Measurements from ENCODE around the gene CYP2U1. TPM values are rescaled to one million over a fixed set of nuclear protein-coding genes. Genes with fewer than 3 reads are reported as not detected.
"Not testable (repeated sequence)": the region's sequence is repeated elsewhere in the genome, so short reads cannot be mapped to it uniquely, and the experiment has no call there.

The CYP2U1 gene
- total RNA-seq, 1 experiment from 2014 or later: 1.1 TPM

DNA sequence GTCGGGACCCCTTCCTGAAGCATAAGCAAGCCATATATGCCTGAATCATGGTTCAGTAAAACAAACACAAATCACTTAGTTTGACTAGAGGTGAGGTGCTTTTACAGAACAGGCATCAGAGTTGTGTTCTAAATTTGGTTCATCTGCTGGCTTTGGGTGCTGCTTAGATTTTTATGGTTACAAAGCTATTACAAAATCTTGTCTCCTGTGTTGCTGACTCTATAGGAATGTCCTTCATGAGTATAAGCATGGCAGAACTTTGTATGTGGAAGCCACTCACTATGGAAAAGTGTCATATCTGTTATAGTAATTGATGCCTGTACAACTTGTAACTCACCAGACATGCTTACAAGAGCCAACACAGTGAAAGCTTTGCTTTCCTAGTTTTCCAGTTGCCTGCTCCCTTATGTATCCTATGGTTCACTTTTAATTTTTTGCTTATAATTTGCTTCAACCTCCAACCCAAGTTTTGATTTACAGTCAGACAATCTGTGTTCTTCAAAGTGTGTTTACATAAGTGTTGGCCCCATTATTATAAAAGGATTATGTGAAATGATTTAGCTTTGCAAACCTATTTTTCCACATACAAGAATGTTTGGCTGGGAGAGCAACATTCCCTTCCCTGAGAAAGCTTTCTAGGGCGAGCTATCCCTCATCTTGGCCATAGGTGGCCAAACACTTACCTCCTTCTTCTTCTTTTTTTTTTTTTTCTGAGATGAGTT, 30.0 kb upstream of the CYP2U1 start:
- BruUV-seq (replicated peaks): no TSS peak
- Histone ChIP-seq H2AFZ (no peak overlapping the region), H4K20me1 (ENCODE audit: insufficient read depth) (no peaks in the 10 kb centered on the region), H3K4me1 (replicated peaks; ENCODE audit: insufficient read depth) (peaks cover 16% of the 10 kb centered on the region), H3K4me3 (no peak overlapping the region), H3K9me2 (ENCODE audit: insufficient read depth) (no peaks in the 10 kb centered on the region), H3K27me3 (ENCODE audit: insufficient read depth, low read depth) (no peaks in the 10 kb centered on the region), H3K27ac (no peak overlapping the region), H3K9me3 (ENCODE audit: insufficient read depth, low read depth) (no peaks in the 10 kb centered on the region), H3F3A (ENCODE audit: insufficient read depth, low read depth) (peaks cover 9% of the 10 kb centered on the region; the same call in 1 of the 2 replicates), H3K36me3 (ENCODE audit: low read depth) (no peaks in the 10 kb centered on the region; the same call in 1 of the 2 replicates), H3K4me2 (no peak overlapping the region), H3K79me2 (ENCODE audit: low read depth) (0 out of 2 replicates have a peak, but pooled peaks cover 2% of the 10 kb centered on the region)
- ChIA-PET POLR2A (ENCODE audit: unreplicated experiment) (no interaction called here), CTCF (no interaction called here)
- no peak for DNase-seq
- TF ChIP-seq, protein P1, sequence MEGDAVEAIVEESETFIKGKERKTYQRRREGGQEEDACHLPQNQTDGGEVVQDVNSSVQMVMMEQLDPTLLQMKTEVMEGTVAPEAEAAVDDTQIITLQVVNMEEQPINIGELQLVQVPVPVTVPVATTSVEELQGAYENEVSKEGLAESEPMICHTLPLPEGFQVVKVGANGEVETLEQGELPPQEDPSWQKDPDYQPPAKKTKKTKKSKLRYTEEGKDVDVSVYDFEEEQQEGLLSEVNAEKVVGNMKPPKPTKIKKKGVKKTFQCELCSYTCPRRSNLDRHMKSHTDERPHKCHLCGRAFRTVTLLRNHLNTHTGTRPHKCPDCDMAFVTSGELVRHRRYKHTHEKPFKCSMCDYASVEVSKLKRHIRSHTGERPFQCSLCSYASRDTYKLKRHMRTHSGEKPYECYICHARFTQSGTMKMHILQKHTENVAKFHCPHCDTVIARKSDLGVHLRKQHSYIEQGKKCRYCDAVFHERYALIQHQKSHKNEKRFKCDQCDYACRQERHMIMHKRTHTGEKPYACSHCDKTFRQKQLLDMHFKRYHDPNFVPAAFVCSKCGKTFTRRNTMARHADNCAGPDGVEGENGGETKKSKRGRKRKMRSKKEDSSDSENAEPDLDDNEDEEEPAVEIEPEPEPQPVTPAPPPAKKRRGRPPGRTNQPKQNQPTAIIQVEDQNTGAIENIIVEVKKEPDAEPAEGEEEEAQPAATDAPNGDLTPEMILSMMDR (conservative IDR thresholded peaks at IDR 0.05): no peak
- no peak for TF ChIP-seq EZH2 (IDR thresholded peaks at IDR 0.05; ENCODE audit: low read depth)
- intact Hi-C loops (cut with micrococcal nuclease; ENCODE audit: unreplicated experiment): no loop called here

DNA sequence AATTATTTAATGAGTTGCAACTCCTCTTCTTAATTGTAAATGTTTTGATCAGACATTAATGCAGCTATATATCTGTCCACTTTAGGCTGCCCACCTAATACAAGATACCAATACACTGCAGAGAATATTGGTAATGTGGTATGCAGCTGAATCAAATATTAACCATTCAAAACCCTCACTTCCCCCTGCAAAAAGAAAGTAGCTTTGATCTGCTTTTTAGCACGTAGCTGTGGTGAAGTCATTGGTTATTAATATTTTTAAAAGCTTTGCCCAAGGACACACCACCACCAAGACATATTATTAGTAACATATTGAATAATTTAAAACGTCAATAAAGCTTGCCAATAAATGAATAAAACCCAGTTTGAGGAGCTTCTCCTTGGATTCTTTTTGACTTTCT, 28.6 kb upstream of the CYP2U1 start:
- no peaks in the 10 kb centered on the region for H3F3A ChIP-seq (ENCODE audit: insufficient read depth, low read depth)
- H3K9me2 ChIP-seq (ENCODE audit: insufficient read depth): no peaks in the 10 kb centered on the region
- no peak overlapping the region for H3K4me2 ChIP-seq
- no peaks in the 10 kb centered on the region; the same call in 1 of the 2 replicates for H3K36me3 ChIP-seq (ENCODE audit: low read depth)
- POLR2A ChIA-PET (ENCODE audit: unreplicated experiment): no interaction called here
- H3K4me1 ChIP-seq (replicated peaks; ENCODE audit: insufficient read depth): peaks cover 3% of the 10 kb centered on the region; the same call in 1 of the 2 replicates
- H3K79me2 ChIP-seq (ENCODE audit: low read depth): 0 out of 2 replicates have a peak, but pooled peaks cover 2% of the 10 kb centered on the region
- no peaks in the 10 kb centered on the region for H3K27me3 ChIP-seq (ENCODE audit: insufficient read depth, low read depth)
- intact Hi-C loops (cut with micrococcal nuclease; ENCODE audit: unreplicated experiment): no loop called here
- H3K9me3 ChIP-seq (ENCODE audit: insufficient read depth, low read depth): no peaks in the 10 kb centered on the region
- no peak for DNase-seq
- no TSS peak for BruUV-seq (replicated peaks)
- H3K4me3 ChIP-seq: no peak overlapping the region
- CTCF ChIA-PET: no interaction called here
- H4K20me1 ChIP-seq (ENCODE audit: insufficient read depth): no peaks in the 10 kb centered on the region
- H2AFZ ChIP-seq: no peak overlapping the region
- TF ChIP-seq, protein P1 (conservative IDR thresholded peaks at IDR 0.05): no peak
- TF ChIP-seq EZH2 (IDR thresholded peaks at IDR 0.05; ENCODE audit: low read depth): no peak
- H3K27ac ChIP-seq: no peak overlapping the region

DNA sequence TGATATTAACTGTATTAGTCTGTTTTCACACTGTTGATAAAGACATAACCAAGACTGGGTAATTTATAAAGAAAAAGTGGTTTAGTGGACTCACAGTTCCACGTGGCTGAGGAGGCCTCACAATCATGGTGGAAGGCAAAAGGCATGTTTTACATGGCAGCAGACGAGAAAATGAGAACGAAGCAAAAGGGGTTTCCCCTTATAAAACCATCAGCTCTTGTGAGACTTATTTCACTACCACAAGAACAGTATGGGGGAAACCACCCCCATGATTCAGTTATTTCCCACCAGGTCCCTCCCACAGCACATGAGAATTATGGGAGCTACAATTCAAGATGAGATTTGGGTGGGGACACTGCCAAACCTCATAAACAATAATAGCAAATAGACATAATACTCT, 26.3 kb upstream of the CYP2U1 start:
- H3K4me2 ChIP-seq; H3K4me3 ChIP-seq; H3K4me1 ChIP-seq (replicated peaks; ENCODE audit: insufficient read depth); intact Hi-C loops (cut with micrococcal nuclease; ENCODE audit: unreplicated experiment); H3K36me3 ChIP-seq (ENCODE audit: low read depth); H3K79me2 ChIP-seq (ENCODE audit: low read depth); BruUV-seq (replicated peaks); POLR2A ChIA-PET (ENCODE audit: unreplicated experiment); H4K20me1 ChIP-seq (ENCODE audit: insufficient read depth); H2AFZ ChIP-seq; DNase-seq; H3K9me2 ChIP-seq (ENCODE audit: insufficient read depth); H3K27ac ChIP-seq; H3F3A ChIP-seq (ENCODE audit: insufficient read depth, low read depth); H3K9me3 ChIP-seq (ENCODE audit: insufficient read depth, low read depth); H3K27me3 ChIP-seq (ENCODE audit: insufficient read depth, low read depth); CTCF ChIA-PET: not testable (repeated sequence)

Data from PC-9 (cell line).